Fibroblast of villous mesenchyme (primary cell): ENCODE results near the gene KRTAP10-3. TPM values are rescaled to one million over a fixed set of nuclear protein-coding genes. Genes with fewer than 3 reads are reported as not detected.

ENCODE experiments used
- DNase-seq: peaks from one replicate; pipeline ENCODE4 v3.0.0-alpha.2; 2010; ENCODE audit warnings: low read depth
- H3K4me3 ChIP-seq: 2 replicates; pipeline ENCODE4 v1.5.1; 2011; ENCODE audit warnings: low read depth, mild to moderate bottlenecking, low read length
- CTCF ChIP-seq: IDR thresholded peaks from 2 replicates; pipeline ENCODE4 v1.5.1; 2012; ENCODE audit warnings: low read depth, mild to moderate bottlenecking, low read length; ENCODE audit not compliant: insufficient read depth
- total RNA-seq: library from RNA; depleted of rRNA; stranded (reverse); fragments of >200 nt; gene quantifications from 2 replicates; pipeline ENCODE4 v1.2.3, GENCODE V29; 2012

KRTAP10-3 gene
- total RNA-seq, 1 donor: not detected

- TF ChIP-seq CTCF: no peak
- no peak overlapping the region for H3K4me3 ChIP-seq
These were observed 43.0 kb downstream of the KRTAP10-3 start for GRCh38 chr21:44515359-44516165.

GRCh38 chr21:44514746-44515358 lies 43.7 kb downstream of the KRTAP10-3 start:
- TF ChIP-seq CTCF: no peak
- no peak overlapping the region for H3K4me3 ChIP-seq

More at GRCh38 chr21:44515359-44516165, 43.0 kb downstream of the KRTAP10-3 start:
- no peak for DNase-seq

GRCh38 chr21:44514218-44514520 lies 44.4 kb downstream of the KRTAP10-3 start:
- DNase-seq: no peak
- TF ChIP-seq CTCF: no peak
- H3K4me3 ChIP-seq: no peak overlapping the region

More at GRCh38 chr21:44514746-44515358, 43.7 kb downstream of the KRTAP10-3 start:
- peak; percentile 16 for DNase-seq

GRCh38 chr21:44513389-44514217 lies 45.0 kb downstream of the KRTAP10-3 start:
- no peak overlapping the region for H3K4me3 ChIP-seq
- TF ChIP-seq CTCF: no peak
- no peak for DNase-seq

GRCh38 chr21:44512496-44513388 lies 45.9 kb downstream of the KRTAP10-3 start:
- no peak for TF ChIP-seq CTCF
- H3K4me3 ChIP-seq: no peak overlapping the region
- no peak for DNase-seq

- H3K4me3 ChIP-seq: no peak overlapping the region
- TF ChIP-seq CTCF: no peak
- no peak for DNase-seq
These were observed 46.7 kb downstream of the KRTAP10-3 start for GRCh38 chr21:44511938-44512275.
